ENCODE data around the gene ARHGAP9. TPM values are rescaled to one million over a fixed set of nuclear protein-coding genes. Genes with fewer than 3 reads are reported as not detected.

The ARHGAP9 gene
- total and polyA plus RNA-seq, 2 of the 4 experiments (the other 2 are of a cell fraction), result 0.18 to 0.79 TPM

GRCh38 chr12:57460841-57461275, 18.8 kb downstream of the ARHGAP9 start:
- peak overlapping the region; percentile 41; the same call in 1 of the 2 replicates for H4K91ac ChIP-seq (ENCODE audit: insufficient read depth, low read depth, low read length)
- H3K4me3 ChIP-seq (ENCODE audit: insufficient read depth, low read depth, low read length), result peak overlapping the region; percentile 56
- DNase-seq (no peak), ATAC-seq (ENCODE audit: low read depth) (no peak)
- intact Hi-C loops (cut with micrococcal nuclease) (loop anchor here (5.0 kb wide), 1 partner anchor 161 kb away; no protein-coding TSS in a partner anchor), dilution Hi-C loops (cut with HindIII; ENCODE audit: low sequenced_read_pairs, unreplicated experiment) (no loop called here), in situ Hi-C loops (cut with MboI; ENCODE audit: low sequenced_read_pairs) (no loop called here)
- peak overlapping the region; percentile 52; the same call in 1 of the 2 replicates for H3K23ac ChIP-seq (ENCODE audit: low read depth, low read length)
- H2AFZ ChIP-seq (replicated peaks; ENCODE audit: low read length, poor library complexity), result peak overlapping the region; percentile 78
- H2AK9ac ChIP-seq (replicated peaks; ENCODE audit: low read depth, low read length, poor library complexity), result peak overlapping the region; percentile 87
- peak overlapping the region; percentile 58; the same call in 1 of the 2 replicates for H3K14ac ChIP-seq (replicated peaks; ENCODE audit: low read depth, low read length)
- peaks cover 3% of the 10 kb centered on the region; the same call in 1 of the 2 replicates for H3K9me1 ChIP-seq (ENCODE audit: insufficient read depth, low read length)
- no peak overlapping the region for H2BK120ac ChIP-seq (ENCODE audit: low read depth, low read length)
- peak overlapping the region; percentile 53 for H3K4me2 ChIP-seq (ENCODE audit: low read depth, low read length)
- TF ChIP-seq CHD1 (IDR thresholded peaks at IDR 0.05; ENCODE audit: low read depth, low read length), result no peak
- TF ChIP-seq, protein P1, sequence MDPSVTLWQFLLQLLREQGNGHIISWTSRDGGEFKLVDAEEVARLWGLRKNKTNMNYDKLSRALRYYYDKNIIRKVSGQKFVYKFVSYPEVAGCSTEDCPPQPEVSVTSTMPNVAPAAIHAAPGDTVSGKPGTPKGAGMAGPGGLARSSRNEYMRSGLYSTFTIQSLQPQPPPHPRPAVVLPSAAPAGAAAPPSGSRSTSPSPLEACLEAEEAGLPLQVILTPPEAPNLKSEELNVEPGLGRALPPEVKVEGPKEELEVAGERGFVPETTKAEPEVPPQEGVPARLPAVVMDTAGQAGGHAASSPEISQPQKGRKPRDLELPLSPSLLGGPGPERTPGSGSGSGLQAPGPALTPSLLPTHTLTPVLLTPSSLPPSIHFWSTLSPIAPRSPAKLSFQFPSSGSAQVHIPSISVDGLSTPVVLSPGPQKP (IDR thresholded peaks at IDR 0.05; ENCODE audit: borderline replicate concordance, low read depth, low read length), result no peak
- TF ChIP-seq BHLHE40 (IDR thresholded peaks at IDR 0.05; ENCODE audit: low read depth, low read length), result no peak
- no peak for TF ChIP-seq RAD21 (IDR thresholded peaks at IDR 0.05; ENCODE audit: low read length)
- TF ChIP-seq FOS (IDR thresholded peaks at IDR 0.05; ENCODE audit: low read depth, low read length), result no peak
- TF ChIP-seq, protein P2, sequence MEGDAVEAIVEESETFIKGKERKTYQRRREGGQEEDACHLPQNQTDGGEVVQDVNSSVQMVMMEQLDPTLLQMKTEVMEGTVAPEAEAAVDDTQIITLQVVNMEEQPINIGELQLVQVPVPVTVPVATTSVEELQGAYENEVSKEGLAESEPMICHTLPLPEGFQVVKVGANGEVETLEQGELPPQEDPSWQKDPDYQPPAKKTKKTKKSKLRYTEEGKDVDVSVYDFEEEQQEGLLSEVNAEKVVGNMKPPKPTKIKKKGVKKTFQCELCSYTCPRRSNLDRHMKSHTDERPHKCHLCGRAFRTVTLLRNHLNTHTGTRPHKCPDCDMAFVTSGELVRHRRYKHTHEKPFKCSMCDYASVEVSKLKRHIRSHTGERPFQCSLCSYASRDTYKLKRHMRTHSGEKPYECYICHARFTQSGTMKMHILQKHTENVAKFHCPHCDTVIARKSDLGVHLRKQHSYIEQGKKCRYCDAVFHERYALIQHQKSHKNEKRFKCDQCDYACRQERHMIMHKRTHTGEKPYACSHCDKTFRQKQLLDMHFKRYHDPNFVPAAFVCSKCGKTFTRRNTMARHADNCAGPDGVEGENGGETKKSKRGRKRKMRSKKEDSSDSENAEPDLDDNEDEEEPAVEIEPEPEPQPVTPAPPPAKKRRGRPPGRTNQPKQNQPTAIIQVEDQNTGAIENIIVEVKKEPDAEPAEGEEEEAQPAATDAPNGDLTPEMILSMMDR (conservative IDR thresholded peaks at IDR 0.05; ENCODE audit: low read depth, low read length), result no peak
- no peak for TF ChIP-seq MAZ (IDR thresholded peaks at IDR 0.05; ENCODE audit: borderline replicate concordance, low read depth, low read length)
- TF ChIP-seq MXI1 (IDR thresholded peaks at IDR 0.05; ENCODE audit: borderline replicate concordance, low read depth, low read length), result no peak
- TF ChIP-seq, protein P3, sequence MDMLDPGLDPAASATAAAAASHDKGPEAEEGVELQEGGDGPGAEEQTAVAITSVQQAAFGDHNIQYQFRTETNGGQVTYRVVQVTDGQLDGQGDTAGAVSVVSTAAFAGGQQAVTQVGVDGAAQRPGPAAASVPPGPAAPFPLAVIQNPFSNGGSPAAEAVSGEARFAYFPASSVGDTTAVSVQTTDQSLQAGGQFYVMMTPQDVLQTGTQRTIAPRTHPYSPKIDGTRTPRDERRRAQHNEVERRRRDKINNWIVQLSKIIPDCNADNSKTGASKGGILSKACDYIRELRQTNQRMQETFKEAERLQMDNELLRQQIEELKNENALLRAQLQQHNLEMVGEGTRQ (IDR thresholded peaks at IDR 0.05; ENCODE audit: low read depth, low read length), result no peak
- no peak for TF ChIP-seq SMC3 (IDR thresholded peaks at IDR 0.05; ENCODE audit: low read depth, low read length)
- no peak for TF ChIP-seq RFX5 (IDR thresholded peaks at IDR 0.05; ENCODE audit: low read depth, low read length)
- TF ChIP-seq CEBPB (IDR thresholded peaks at IDR 0.05; ENCODE audit: low read depth, low read length), result no peak
- no peak for TF ChIP-seq RCOR1 (IDR thresholded peaks at IDR 0.05; ENCODE audit: insufficient replicate concordance, low read length)
- no peak for TF ChIP-seq MAFK (IDR thresholded peaks at IDR 0.05; ENCODE audit: low read depth, low read length)
- TF ChIP-seq POLR2A (IDR thresholded peaks at IDR 0.05; ENCODE audit: low read depth, low read length), result no peak
- H3K9ac ChIP-seq (ENCODE audit: low read depth, low read length), result 0 out of 2 replicates have a peak overlapping the region, but pooled peaks have one; percentile 3
- peak overlapping the region; percentile 20 for H2AK5ac ChIP-seq (ENCODE audit: low read depth, low read length)
- H3K18ac ChIP-seq (ENCODE audit: low read depth, low read length), result no peak overlapping the region
- CTCF ChIA-PET, result no interaction called here
- no CpG with 5 or more reads among the region's 19 CpGs for WGBS, 2 experiments (ENCODE audit: extremely low coverage in 2 of 2, insufficient read length in 1 of 2)
- H2BK15ac ChIP-seq (ENCODE audit: low read depth, low read length), result no peak overlapping the region
- H4K20me1 ChIP-seq (ENCODE audit: insufficient read depth, low read length), result no peaks in the 10 kb centered on the region
- H3K56ac ChIP-seq (ENCODE audit: extremely low read depth, insufficient read depth, low read length), result peak overlapping the region; percentile 37; the same call in 1 of the 2 replicates
- no peak overlapping the region for H3K27ac ChIP-seq (ENCODE audit: insufficient read depth, low read length)
- no peak overlapping the region for H2BK20ac ChIP-seq (ENCODE audit: low read depth, low read length)
- no peak overlapping the region for H2BK5ac ChIP-seq (ENCODE audit: low read depth, low read length, poor library complexity, severe bottlenecking)
- peaks cover 12% of the 10 kb centered on the region for H3K4me1 ChIP-seq (ENCODE audit: control insufficient read depth, insufficient read depth, low read length)
- H3K36me3 ChIP-seq (ENCODE audit: control insufficient read depth, insufficient read depth, low read length), result no peaks in the 10 kb centered on the region
- peak overlapping the region; percentile 62; the same call in 1 of the 2 replicates for H3K4ac ChIP-seq (ENCODE audit: low read depth, low read length)
- POLR2A ChIA-PET (ENCODE audit: unreplicated experiment), result no interaction called here
- no peaks in the 10 kb centered on the region for H3K27me3 ChIP-seq (ENCODE audit: control insufficient read depth, insufficient read depth, low read length)
- no peaks in the 10 kb centered on the region for H3K9me3 ChIP-seq (ENCODE audit: control insufficient read depth, insufficient read depth, low read length)
- BruUV-seq (replicated peaks), result no TSS peak
- H3K79me1 ChIP-seq (ENCODE audit: low read depth in 1 of 2, low read length in 2 of 2), result peaks cover 0 to 6% of the 10 kb centered on the region in 2 experiments; a peak in 1 of 4 replicates
- H4K5ac ChIP-seq (ENCODE audit: low read depth, low read length), result no peak overlapping the region
- peak overlapping the region in 1 of 2 experiments; percentile 2; a peak in 1 of 4 replicates for H4K8ac ChIP-seq (ENCODE audit: low read depth in 2 of 2, low read length in 2 of 2)
